IMR-90 (cell line): ENCODE measurements around the gene PNMA1. TPM values are rescaled to one million over a fixed set of nuclear protein-coding genes. Genes with fewer than 3 reads are reported as not detected.

Experiments
- ATAC-seq: fragments of 200-7000 bp; cut with Tn5 transposase; 2 replicates; pipeline ENCODE4 v1.9.1; 2020; ENCODE audit warnings: low read depth, mild to moderate bottlenecking, moderate library complexity
- BruUV-seq: library from RNA; stranded (reverse); fragments of 400-500 nt; replicated peaks from 2 replicates; lab custom pipeline; 2021; lab: Mats Ljungman, UMichigan
- CTCF ChIA-PET: fragments of 300-600 bp; formaldehyde crosslinking; extraction: SDS; loops from one replicate; lab custom pipeline; 2021; ENCODE audit warnings: antibody characterized with exemption; lab: Yijun Ruan, JAX
- POLR2A ChIA-PET: fragments of 300-600 bp; sonication (Branson Sonifier 250); formaldehyde crosslinking; loops from one replicate; lab custom pipeline; 2022; ENCODE audit warnings: antibody characterized with exemption; ENCODE audit not compliant: unreplicated experiment; lab: Charles Lee
- DNase-seq: peaks from one replicate; pipeline ENCODE4 v3.0.0; 2013
- H2AFZ ChIP-seq: replicated peaks from 2 replicates; pipeline ENCODE3; 2013; ENCODE audit warnings: low read length, mild to moderate bottlenecking; ENCODE audit not compliant: poor library complexity
- H2AK5ac ChIP-seq: 2 replicates; pipeline ENCODE4 v1.6.1; 2013; ENCODE audit warnings: low read depth, low read length, inconsistent platforms
- H2AK9ac ChIP-seq: replicated peaks from 2 replicates; pipeline ENCODE3; 2013; ENCODE audit warnings: mild to moderate bottlenecking, low read depth, low read length, moderate library complexity; ENCODE audit not compliant: poor library complexity
- H2BK120ac ChIP-seq: 2 replicates; pipeline ENCODE4 v1.6.1; 2013; ENCODE audit warnings: low read depth, low read length, inconsistent platforms
- H2BK15ac ChIP-seq: 3 replicates; pipeline ENCODE4 v1.6.1; 2013; ENCODE audit warnings: low read depth, low read length, inconsistent platforms
- H2BK20ac ChIP-seq: 2 replicates; pipeline ENCODE4 v1.6.1; 2013; ENCODE audit warnings: low read depth, mild to moderate bottlenecking, inconsistent platforms, low read length, moderate library complexity
- H2BK5ac ChIP-seq: 2 replicates; pipeline ENCODE4 v1.6.1; 2013; ENCODE audit warnings: mild to moderate bottlenecking, low read depth, low read length, inconsistent platforms; ENCODE audit not compliant: poor library complexity, severe bottlenecking
- H3K14ac ChIP-seq: replicated peaks from 2 replicates; pipeline ENCODE4 v1.6.1; 2013; ENCODE audit warnings: low read depth, low read length, inconsistent platforms
- H3K18ac ChIP-seq: 2 replicates; pipeline ENCODE4 v1.6.1; 2013; ENCODE audit warnings: low read depth, low read length, control low read depth
- H3K23ac ChIP-seq: 2 replicates; pipeline ENCODE4 v1.6.1; 2013; ENCODE audit warnings: low read depth, low read length, inconsistent platforms
- H3K27ac ChIP-seq: 2 replicates; pipeline ENCODE4 v1.5.1; 2013; ENCODE audit warnings: mild to moderate bottlenecking, control low read depth, low read length; ENCODE audit not compliant: insufficient read depth
- H3K27me3 ChIP-seq: 2 replicates; pipeline ENCODE4 v1.6.1; 2013; ENCODE audit warnings: low read length; ENCODE audit not compliant: control insufficient read depth, insufficient read depth
- H3K36me3 ChIP-seq: 2 replicates; pipeline ENCODE4 v1.6.1; 2013; ENCODE audit warnings: low read length, mixed read lengths; ENCODE audit not compliant: control insufficient read depth, insufficient read depth
- H3K4ac ChIP-seq: 2 replicates; pipeline ENCODE4 v1.6.1; 2013; ENCODE audit warnings: low read depth, low read length, inconsistent platforms
- H3K4me1 ChIP-seq: 2 replicates; pipeline ENCODE4 v1.6.1; 2013; ENCODE audit warnings: low read length, mixed read lengths; ENCODE audit not compliant: control insufficient read depth, insufficient read depth
- H3K4me2 ChIP-seq: 2 replicates; pipeline ENCODE4 v1.6.1; 2013; ENCODE audit warnings: low read depth, mild to moderate bottlenecking, control low read depth, low read length, moderate library complexity
- H3K4me3 ChIP-seq: 2 replicates; pipeline ENCODE4 v1.5.1; 2013; ENCODE audit warnings: low read depth, mild to moderate bottlenecking, control low read depth, low read length, moderate library complexity; ENCODE audit not compliant: insufficient read depth
- H3K56ac ChIP-seq: 2 replicates; pipeline ENCODE4 v1.6.1; 2013; ENCODE audit warnings: low read length, inconsistent platforms; ENCODE audit not compliant: insufficient read depth; ENCODE audit errors: extremely low read depth
- H3K79me1 ChIP-seq, 2 experiments: 2 replicates each; pipeline ENCODE4 v1.6.1; 2013; ENCODE audit warnings: low read length in 2 of 2, inconsistent platforms in 1 of 2, low read depth in 1 of 2
- H3K9ac ChIP-seq: 2 replicates; pipeline ENCODE4 v1.6.1; 2013; ENCODE audit warnings: low read depth, low read length, control low read depth
- H3K9me1 ChIP-seq: 2 replicates; pipeline ENCODE4 v1.6.1; 2013; ENCODE audit warnings: low read length, inconsistent platforms; ENCODE audit not compliant: insufficient read depth
- H3K9me3 ChIP-seq: 2 replicates; pipeline ENCODE4 v1.6.1; 2013; ENCODE audit warnings: low read length; ENCODE audit not compliant: control insufficient read depth, insufficient read depth
- H4K20me1 ChIP-seq: 2 replicates; pipeline ENCODE4 v1.6.1; 2013; ENCODE audit warnings: low read length, inconsistent platforms; ENCODE audit not compliant: insufficient read depth
- H4K5ac ChIP-seq: 2 replicates; pipeline ENCODE4 v1.6.1; 2013; ENCODE audit warnings: mild to moderate bottlenecking, low read depth, low read length, control low read depth
- H4K8ac ChIP-seq, 2 experiments: 2 replicates each; pipeline ENCODE4 v1.6.1; 2013; ENCODE audit warnings: low read depth in 2 of 2, low read length in 2 of 2, control low read depth in 1 of 2, inconsistent platforms in 1 of 2
- H4K91ac ChIP-seq: 2 replicates; pipeline ENCODE4 v1.6.1; 2013; ENCODE audit warnings: low read depth, low read length, inconsistent platforms; ENCODE audit not compliant: insufficient read depth
- BHLHE40 ChIP-seq: fragments of 150-350 bp; IDR thresholded peaks from 2 replicates; pipeline ENCODE4 v1.6.1; 2016; ENCODE audit warnings: mild to moderate bottlenecking, low read depth, low read length
- CHD1 ChIP-seq: IDR thresholded peaks from 2 replicates; pipeline ENCODE4 v1.6.1; 2012; ENCODE audit warnings: low read depth, low read length, improper control_type of control experiment
- MAFK ChIP-seq: IDR thresholded peaks from 2 replicates; pipeline ENCODE4 v1.6.1; 2012; ENCODE audit warnings: low read depth, low read length, improper control_type of control experiment
- MAZ ChIP-seq: IDR thresholded peaks from 2 replicates; pipeline ENCODE4 v1.6.1; 2012; ENCODE audit warnings: low read depth, mild to moderate bottlenecking, low read length, improper control_type of control experiment, moderate library complexity, borderline replicate concordance
- NFE2L2 ChIP-seq: fragments of 150-350 bp; IDR thresholded peaks from 2 replicates; pipeline ENCODE4 v1.6.1; 2016; ENCODE audit warnings: low read depth, mild to moderate bottlenecking, low read length
- RFX5 ChIP-seq: IDR thresholded peaks from 2 replicates; pipeline ENCODE4 v1.8.0; 2012; ENCODE audit warnings: low read depth, mild to moderate bottlenecking, low read length, moderate library complexity
- WGBS, 2 experiments: methylation state at CpG; one replicate each; pipeline versions ENCODE4 v1.1.5 to v1.1.7; 2013; ENCODE audit warnings: missing lambda C conversion rate in 2 of 2; ENCODE audit not compliant: insufficient read length in 1 of 2; ENCODE audit errors: extremely low coverage in 2 of 2; 5-methylcytosine and 5-hydroxymethylcytosine counted together
- dilution Hi-C: fragments of 300-500 bp; cut with HindIII; formaldehyde crosslinking; loops from one replicate; pipeline ENCODE4 v1.14.3; 2018; ENCODE audit warnings: low sequenced_read_pairs; ENCODE audit not compliant: unreplicated experiment
- in situ Hi-C: fragments of 300-500 bp; cut with MboI; formaldehyde crosslinking; loops from 3 replicates; pipeline ENCODE4 v1.14.3; 2019; ENCODE audit warnings: low sequenced_read_pairs, inconsistent platforms, mixed read lengths
- intact Hi-C: fragments of 100-400 bp; cut with micrococcal nuclease; formaldehyde crosslinking; loops from 2 replicates; pipeline ENCODE4 v1.10.0; 2022
- polyA plus RNA-seq, 3 experiments: library from polyadenylated mRNA; depleted of rRNA; stranded (reverse); fragments of >200 nt; gene quantifications; 2 replicates each; pipeline ENCODE4 v1.2.3, GENCODE V29; 2012; ENCODE audit warnings: low replicate concordance in 1 of 3
- total RNA-seq: library from RNA; depleted of rRNA; stranded (reverse); fragments of >200 nt; gene quantifications from 2 replicates; pipeline ENCODE4 v1.2.3, GENCODE V29; 2012
- TF ChIP-seq, protein P1 (sequence below): fragments of 150-350 bp; IDR thresholded peaks from 2 replicates; pipeline ENCODE4 v1.6.1; 2017; ENCODE audit warnings: mild to moderate bottlenecking, antibody characterized with exemption, low read length, low read depth
- TF ChIP-seq, protein P2 (sequence below): fragments of 150-350 bp; IDR thresholded peaks from 2 replicates; pipeline ENCODE4 v1.6.1; 2016; ENCODE audit warnings: low read depth, mild to moderate bottlenecking, low read length, moderate library complexity, borderline replicate concordance
- TF ChIP-seq, protein P3 (sequence below): conservative IDR thresholded peaks from 2 replicates; pipeline ENCODE4 v1.5.1; 2012; ENCODE audit warnings: mild to moderate bottlenecking, low read depth, low read length, improper control_type of control experiment

The PNMA1 gene
- total and polyA plus RNA-seq, 2 of the 4 experiments (the other 2 are of a cell fraction), result 6.5 to 28.2 TPM

DNA sequence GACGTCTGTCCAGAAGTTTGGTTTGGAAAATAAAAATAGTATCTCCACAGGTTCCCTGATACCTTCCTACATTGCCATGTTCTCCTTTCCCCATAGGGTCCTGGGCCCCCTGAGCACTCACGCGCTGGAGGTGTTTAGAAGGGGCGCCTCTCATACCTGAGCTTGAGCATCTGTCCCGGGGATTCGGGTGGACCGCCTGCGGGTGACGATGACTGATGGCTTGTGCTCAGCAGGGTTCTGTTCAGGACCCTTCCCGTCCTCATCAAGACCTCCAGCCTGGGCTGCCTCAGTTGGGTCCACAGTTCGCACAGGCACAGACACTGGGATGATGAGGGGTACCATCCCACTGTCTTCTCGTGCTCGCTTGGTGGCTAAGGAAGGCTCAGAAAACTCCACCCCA is 22.7 kb upstream of the PNMA1 start:
- CTCF ChIA-PET, result no interaction called here
- Histone ChIP-seq H3K4me1 (peaks cover 15% of the 10 kb centered on the region), H3K9me3 (no peaks in the 10 kb centered on the region), H3K9me1 (peaks cover 12% of the 10 kb centered on the region), H3K18ac (no peak overlapping the region), H3K9ac (no peak overlapping the region), H3K4me2 (no peak overlapping the region), H3K36me3 (peaks cover 34% of the 10 kb centered on the region), H3K4ac (no peak overlapping the region), H2BK120ac (no peak overlapping the region), H3K27me3 (no peaks in the 10 kb centered on the region), H4K20me1 (peaks cover 50% of the 10 kb centered on the region), H3K79me1 (peaks cover 11 to 73% of the 10 kb centered on the region in 2 experiments), H2BK5ac (no peak overlapping the region), H2BK20ac (no peak overlapping the region), H3K56ac (no peak overlapping the region), H3K4me3 (no peak overlapping the region), H3K14ac (no peak overlapping the region), H4K5ac (no peak overlapping the region), H3K23ac (no peak overlapping the region), H2AK9ac (peak overlapping the region; percentile 72), H2AFZ (no peak overlapping the region), H3K27ac (no peak overlapping the region), H4K91ac (no peak overlapping the region), H2BK15ac (no peak overlapping the region), H4K8ac (no peak overlapping the region), H2AK5ac (no peak overlapping the region)
- BruUV-seq, result no TSS peak
- in situ Hi-C loops, result no loop called here
- no peak for TF ChIP-seq RFX5
- TF ChIP-seq, protein P1, sequence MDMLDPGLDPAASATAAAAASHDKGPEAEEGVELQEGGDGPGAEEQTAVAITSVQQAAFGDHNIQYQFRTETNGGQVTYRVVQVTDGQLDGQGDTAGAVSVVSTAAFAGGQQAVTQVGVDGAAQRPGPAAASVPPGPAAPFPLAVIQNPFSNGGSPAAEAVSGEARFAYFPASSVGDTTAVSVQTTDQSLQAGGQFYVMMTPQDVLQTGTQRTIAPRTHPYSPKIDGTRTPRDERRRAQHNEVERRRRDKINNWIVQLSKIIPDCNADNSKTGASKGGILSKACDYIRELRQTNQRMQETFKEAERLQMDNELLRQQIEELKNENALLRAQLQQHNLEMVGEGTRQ, result no peak
- TF ChIP-seq, protein P2, sequence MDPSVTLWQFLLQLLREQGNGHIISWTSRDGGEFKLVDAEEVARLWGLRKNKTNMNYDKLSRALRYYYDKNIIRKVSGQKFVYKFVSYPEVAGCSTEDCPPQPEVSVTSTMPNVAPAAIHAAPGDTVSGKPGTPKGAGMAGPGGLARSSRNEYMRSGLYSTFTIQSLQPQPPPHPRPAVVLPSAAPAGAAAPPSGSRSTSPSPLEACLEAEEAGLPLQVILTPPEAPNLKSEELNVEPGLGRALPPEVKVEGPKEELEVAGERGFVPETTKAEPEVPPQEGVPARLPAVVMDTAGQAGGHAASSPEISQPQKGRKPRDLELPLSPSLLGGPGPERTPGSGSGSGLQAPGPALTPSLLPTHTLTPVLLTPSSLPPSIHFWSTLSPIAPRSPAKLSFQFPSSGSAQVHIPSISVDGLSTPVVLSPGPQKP, result no peak
- no peak for TF ChIP-seq CHD1
- TF ChIP-seq MAZ, result no peak
- TF ChIP-seq, protein P3, sequence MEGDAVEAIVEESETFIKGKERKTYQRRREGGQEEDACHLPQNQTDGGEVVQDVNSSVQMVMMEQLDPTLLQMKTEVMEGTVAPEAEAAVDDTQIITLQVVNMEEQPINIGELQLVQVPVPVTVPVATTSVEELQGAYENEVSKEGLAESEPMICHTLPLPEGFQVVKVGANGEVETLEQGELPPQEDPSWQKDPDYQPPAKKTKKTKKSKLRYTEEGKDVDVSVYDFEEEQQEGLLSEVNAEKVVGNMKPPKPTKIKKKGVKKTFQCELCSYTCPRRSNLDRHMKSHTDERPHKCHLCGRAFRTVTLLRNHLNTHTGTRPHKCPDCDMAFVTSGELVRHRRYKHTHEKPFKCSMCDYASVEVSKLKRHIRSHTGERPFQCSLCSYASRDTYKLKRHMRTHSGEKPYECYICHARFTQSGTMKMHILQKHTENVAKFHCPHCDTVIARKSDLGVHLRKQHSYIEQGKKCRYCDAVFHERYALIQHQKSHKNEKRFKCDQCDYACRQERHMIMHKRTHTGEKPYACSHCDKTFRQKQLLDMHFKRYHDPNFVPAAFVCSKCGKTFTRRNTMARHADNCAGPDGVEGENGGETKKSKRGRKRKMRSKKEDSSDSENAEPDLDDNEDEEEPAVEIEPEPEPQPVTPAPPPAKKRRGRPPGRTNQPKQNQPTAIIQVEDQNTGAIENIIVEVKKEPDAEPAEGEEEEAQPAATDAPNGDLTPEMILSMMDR, result no peak
- TF ChIP-seq MAFK, result no peak
- no peak for TF ChIP-seq BHLHE40
- TF ChIP-seq NFE2L2, result no peak
- POLR2A ChIA-PET, result no interaction called here
- dilution Hi-C loops, result no loop called here
- no CpG with 5 or more reads among the region's 13 CpGs for WGBS, 2 experiments
- intact Hi-C loops, result no loop called here
- no peak for ATAC-seq
- DNase-seq, result no peak
